Astrocyte (in vitro differentiated cells and primary cell): Measurements from ENCODE around the gene PDGFRB. TPM values are rescaled to one million over a fixed set of nuclear protein-coding genes. Genes with fewer than 3 reads are reported as not detected.

Experiments
- DNase-seq: peaks from one replicate; pipeline ENCODE4 v3.0.0-alpha.2; 2010; ENCODE audit warnings: low read depth
- FAIRE-seq: peaks from 2 replicates; lab custom pipeline; 2011; peaks lifted over from hg19 to GRCh38; lab: Jason Lieb, UNC
- H2AFZ ChIP-seq: 2 replicates; pipeline ENCODE4 v1.6.0; 2012; ENCODE audit warnings: low read depth, low read length, inconsistent platforms
- H3K27ac ChIP-seq: 2 replicates; pipeline ENCODE4 v1.5.1; 2011; ENCODE audit warnings: low read depth, low read length, inconsistent platforms
- H3K27me3 ChIP-seq: 2 replicates; pipeline ENCODE4 v1.6.0; 2011; ENCODE audit warnings: low read length, inconsistent platforms; ENCODE audit not compliant: insufficient read depth
- H3K36me3 ChIP-seq: 2 replicates; pipeline ENCODE4 v1.5.1; 2011; ENCODE audit warnings: low read length, inconsistent platforms; ENCODE audit not compliant: insufficient read depth
- H3K4me1 ChIP-seq: 2 replicates; pipeline ENCODE4 v1.5.1; 2011; ENCODE audit warnings: low read length, inconsistent platforms; ENCODE audit not compliant: insufficient read depth
- H3K4me2 ChIP-seq: 2 replicates; pipeline ENCODE4 v1.6.0; 2012; ENCODE audit warnings: low read length, inconsistent platforms
- H3K4me3 ChIP-seq: 2 replicates; pipeline ENCODE4 v1.5.1; 2011; ENCODE audit warnings: low read depth, mild to moderate bottlenecking, low read length, inconsistent platforms; ENCODE audit not compliant: insufficient read depth
- H3K79me2 ChIP-seq: 2 replicates; pipeline ENCODE4 v1.6.0; 2012; ENCODE audit warnings: mild to moderate bottlenecking, low read length, inconsistent platforms; ENCODE audit not compliant: insufficient read depth
- H3K9ac ChIP-seq: 2 replicates; pipeline ENCODE4 v1.6.0; 2012; ENCODE audit warnings: mild to moderate bottlenecking, low read length, inconsistent platforms
- H3K9me3 ChIP-seq: 2 replicates; pipeline ENCODE4 v1.5.1; 2012; ENCODE audit warnings: low read depth, mild to moderate bottlenecking, low read length, inconsistent platforms; ENCODE audit not compliant: insufficient read depth
- H4K20me1 ChIP-seq: 2 replicates; pipeline ENCODE4 v1.6.0; 2012; ENCODE audit warnings: low read length, inconsistent platforms; ENCODE audit not compliant: insufficient read depth
- H3K27ac Mint-ChIP-seq: one replicate; pipeline ENCODE4 v1.8.0; 2021; ENCODE audit warnings: mild to moderate bottlenecking, mixed read lengths; ENCODE audit not compliant: unreplicated experiment
- H3K27me3 Mint-ChIP-seq: one replicate; pipeline ENCODE4 v1.8.0; 2021; ENCODE audit warnings: low read depth, mixed read lengths; ENCODE audit not compliant: unreplicated experiment
- H3K36me3 Mint-ChIP-seq: one replicate; pipeline ENCODE4 v1.8.0; 2021; ENCODE audit warnings: low read depth, mixed read lengths; ENCODE audit not compliant: unreplicated experiment
- H3K4me1 Mint-ChIP-seq: one replicate; pipeline ENCODE4 v1.8.0; 2021; ENCODE audit warnings: low read depth, mixed read lengths; ENCODE audit not compliant: unreplicated experiment
- H3K4me3 Mint-ChIP-seq: one replicate; pipeline ENCODE4 v1.8.0; 2021; ENCODE audit warnings: mild to moderate bottlenecking, moderate library complexity, mixed read lengths; ENCODE audit not compliant: unreplicated experiment
- H3K9me3 Mint-ChIP-seq: one replicate; pipeline ENCODE4 v1.8.0; 2021; ENCODE audit warnings: mild to moderate bottlenecking, mixed read lengths; ENCODE audit not compliant: unreplicated experiment
- CTCF ChIP-seq: IDR thresholded peaks from 2 replicates; pipeline ENCODE4 v1.5.1; 2011; ENCODE audit warnings: low read depth, mild to moderate bottlenecking, inconsistent platforms, low read length, moderate library complexity; ENCODE audit not compliant: insufficient read depth
- EZH2 ChIP-seq: IDR thresholded peaks from 2 replicates; pipeline ENCODE4 v1.6.1; 2012; ENCODE audit warnings: mild to moderate bottlenecking, low read length, inconsistent platforms; ENCODE audit not compliant: insufficient read depth
- total RNA-seq: library from RNA; stranded (reverse); gene quantifications from 2 replicates; pipeline ENCODE4 v1.2.1, GENCODE V29; 2021

Gene PDGFRB
- total RNA-seq, 1 donor from 2014 or later, result 78.8 TPM

GRCh38 chr5:150105928-150106615 is 49.6 kb downstream of the PDGFRB start:
- Mint-ChIP-seq H3K27ac (no peak overlapping the region), H3K4me1 (peaks cover 16% of the 10 kb centered on the region)
- DNase-seq, result no peak

GRCh38 chr5:150104550-150104870 is 51.1 kb downstream of the PDGFRB start:
- no peak for FAIRE-seq

More at GRCh38 chr5:150105928-150106615, 49.6 kb downstream of the PDGFRB start:
- Histone ChIP-seq H3K9me3 (no peaks in the 10 kb centered on the region), H3K36me3 (no peaks in the 10 kb centered on the region), H3K79me2 (no peaks in the 10 kb centered on the region), H2AFZ (no peak overlapping the region), H3K9ac (no peak overlapping the region), H3K4me1 (peaks cover under 1% of the 10 kb centered on the region), H3K27me3 (no peaks in the 10 kb centered on the region), H4K20me1 (no peaks in the 10 kb centered on the region), H3K27ac (no peak overlapping the region), H3K4me2 (no peak overlapping the region), H3K4me3 (no peak overlapping the region)
- no peak for FAIRE-seq
- TF ChIP-seq EZH2 (no peak), CTCF (no peak)
- Mint-ChIP-seq H3K36me3 (no peaks in the 10 kb centered on the region), H3K9me3 (peaks cover 2% of the 10 kb centered on the region), H3K4me3 (no peak overlapping the region), H3K27me3 (peaks cover 15% of the 10 kb centered on the region)

More at GRCh38 chr5:150104550-150104870, 51.1 kb downstream of the PDGFRB start:
- peaks cover 16% of the 10 kb centered on the region for H3K4me1 Mint-ChIP-seq
- no peaks in the 10 kb centered on the region for H3K4me1 ChIP-seq
- no peaks in the 10 kb centered on the region for H3K79me2 ChIP-seq
- no peaks in the 10 kb centered on the region for H3K9me3 ChIP-seq
- no peak overlapping the region for H3K27ac Mint-ChIP-seq
- no peak for TF ChIP-seq EZH2
- no peak for TF ChIP-seq CTCF
- H3K27me3 Mint-ChIP-seq, result peaks cover 18% of the 10 kb centered on the region
- H3K4me3 Mint-ChIP-seq, result no peak overlapping the region
- H3K27me3 ChIP-seq, result no peaks in the 10 kb centered on the region
- H3K27ac ChIP-seq, result no peak overlapping the region
- no peaks in the 10 kb centered on the region for H3K36me3 ChIP-seq
- H3K4me3 ChIP-seq, result no peak overlapping the region
- H3K4me2 ChIP-seq, result no peak overlapping the region
- H2AFZ ChIP-seq, result no peak overlapping the region
- no peaks in the 10 kb centered on the region for H4K20me1 ChIP-seq
- no peak overlapping the region for H3K9ac ChIP-seq
- H3K36me3 Mint-ChIP-seq, result no peaks in the 10 kb centered on the region
- H3K9me3 Mint-ChIP-seq, result peaks cover 2% of the 10 kb centered on the region
- no peak for DNase-seq
